ENCODE measurements around the gene TSGA10IP. TPM values are rescaled to one million over a fixed set of nuclear protein-coding genes. Genes with fewer than 3 reads are reported as not detected.
A peak's percentile ranks its signal among the peaks of the same experiment; 100 is the strongest.

The TSGA10IP gene
- total RNA-seq, 1 experiment from 2014 or later, result not detected

DNA sequence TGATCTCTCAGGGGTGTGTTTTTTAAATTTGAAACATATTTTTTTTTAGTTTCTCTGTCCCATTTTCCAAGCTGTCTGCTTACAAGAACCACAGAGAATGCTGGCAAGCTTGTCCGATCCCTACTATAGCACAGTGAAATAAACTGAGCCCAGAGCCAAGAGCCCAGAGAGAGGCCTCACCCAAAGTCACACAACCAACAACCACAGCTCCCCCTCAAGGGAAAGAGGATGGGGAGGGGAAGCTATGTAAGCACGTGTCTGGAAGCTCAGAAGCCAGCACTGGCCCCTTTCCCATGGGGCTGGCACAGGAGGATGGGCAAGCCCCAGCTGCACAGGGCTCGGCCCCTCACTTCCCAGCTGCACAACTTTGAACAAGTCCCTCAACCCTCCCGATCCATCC, 13.0 kb downstream of the TSGA10IP start:
- Histone ChIP-seq H3K4me3 (no peak overlapping the region), H3K27me3 (no peaks in the 10 kb centered on the region), H3K36me3 (peaks cover 5% of the 10 kb centered on the region), H3K9me3 (no peaks in the 10 kb centered on the region)
- no peak for DNase-seq

DNA sequence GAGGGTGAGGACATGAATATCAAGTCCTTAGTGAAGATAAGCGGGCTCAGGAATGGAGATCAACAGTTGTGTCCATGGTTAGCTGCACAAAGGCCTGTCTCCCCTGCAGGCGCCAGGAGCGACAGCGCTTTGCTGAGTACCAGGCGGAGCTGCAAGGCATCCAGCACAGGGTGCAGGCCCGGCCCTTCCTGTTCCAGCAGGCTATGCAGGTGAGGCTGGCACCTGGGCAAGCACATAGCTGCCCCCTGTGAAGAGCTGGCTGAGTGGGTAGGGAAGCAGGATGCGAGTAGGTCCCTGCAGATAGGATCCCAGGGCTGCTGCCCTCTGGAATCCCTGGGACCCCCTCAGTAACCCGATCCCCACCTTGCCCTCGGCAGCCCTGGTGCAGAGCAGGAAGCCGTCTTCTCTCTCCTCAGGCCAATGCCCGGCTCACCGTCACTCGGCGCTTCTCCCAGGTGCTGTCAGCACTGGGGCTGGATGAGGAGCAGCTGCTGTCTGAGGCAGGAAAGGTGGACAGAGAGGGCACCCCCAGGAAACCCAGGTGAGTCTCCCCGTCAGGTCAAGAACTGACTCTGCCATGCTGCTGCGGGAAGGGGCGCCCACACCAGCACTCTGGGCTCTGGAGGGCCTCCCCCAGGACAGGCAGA, 13.6 kb downstream of the TSGA10IP start:
- H3K4me3 ChIP-seq, result no peak overlapping the region
- H3K9me3 ChIP-seq, result no peaks in the 10 kb centered on the region
- no peaks in the 10 kb centered on the region for H3K27me3 ChIP-seq
- DNase-seq, result no peak
- H3K36me3 ChIP-seq, result peaks cover 11% of the 10 kb centered on the region

DNA sequence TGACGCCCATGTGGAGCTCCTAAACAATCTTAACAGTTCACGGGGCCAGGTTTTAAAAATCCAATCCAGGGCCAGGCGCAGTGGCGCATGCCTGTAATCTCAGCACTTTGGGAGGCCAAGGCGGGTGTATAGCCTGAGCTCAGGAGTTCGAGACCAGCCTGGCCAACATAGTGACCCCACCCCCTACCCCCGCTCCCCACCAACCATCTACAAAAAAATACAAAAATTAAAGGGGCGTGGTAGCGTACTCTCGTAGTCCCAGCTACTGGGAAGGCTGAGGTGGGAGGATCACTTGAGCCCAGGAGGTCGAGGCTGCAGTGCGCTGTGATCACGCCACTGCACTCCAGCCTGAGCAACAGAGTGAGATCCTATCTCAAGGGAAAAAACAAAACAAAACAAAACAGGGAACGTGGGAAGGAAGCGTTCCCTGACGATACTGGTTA, 15.6 kb downstream of the TSGA10IP start:
- Histone ChIP-seq H3K9me3 (no peaks in the 10 kb centered on the region), H3K4me3 (peak overlapping the region; percentile 87), H3K27me3 (no peaks in the 10 kb centered on the region), H3K36me3 (peaks cover 30% of the 10 kb centered on the region)
- no peak for DNase-seq

DNA sequence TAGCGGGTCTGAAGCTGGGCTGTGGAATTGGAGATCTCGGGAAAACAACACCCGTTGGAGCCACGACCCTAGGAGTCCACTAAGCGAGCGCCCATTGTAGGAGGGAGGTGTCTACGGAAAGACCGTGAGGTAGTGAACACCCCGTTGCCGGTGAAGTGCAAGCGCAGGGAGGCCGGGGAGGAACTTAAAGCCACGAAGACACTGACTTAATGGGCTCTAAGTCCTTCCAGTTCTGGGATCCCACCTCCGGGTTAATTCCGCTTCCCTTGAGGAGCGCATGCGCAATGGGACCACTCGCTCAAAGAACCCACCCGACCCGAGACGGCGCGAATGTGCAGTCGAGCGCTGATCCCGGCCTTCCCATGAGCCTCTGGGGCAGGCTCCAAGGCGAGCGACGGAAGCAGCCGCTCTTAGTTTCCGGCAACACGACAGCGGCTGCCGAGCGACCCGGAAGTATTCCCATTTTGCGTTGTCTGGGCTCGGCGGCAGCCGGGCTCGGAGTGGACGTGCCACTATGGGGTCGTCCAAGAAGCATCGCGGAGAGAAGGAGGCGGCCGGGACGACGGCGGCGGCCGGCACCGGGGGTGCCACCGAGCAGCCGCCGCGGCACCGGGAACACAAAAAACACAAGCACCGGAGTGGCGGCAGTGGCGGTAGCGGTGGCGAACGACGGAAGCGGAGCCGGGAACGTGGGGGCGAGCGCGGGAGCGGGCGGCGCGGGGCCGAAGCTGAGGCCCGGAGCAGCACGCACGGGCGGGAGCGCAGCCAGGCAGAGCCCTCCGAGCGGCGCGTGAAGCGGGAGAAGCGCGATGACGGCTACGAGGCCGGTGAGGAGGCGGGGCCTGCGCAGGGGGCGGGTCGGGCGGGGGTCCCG, 16.2 kb downstream of the TSGA10IP start, which contains the start of gene SART1:
SART1 (plus strand) TSS at position 468 of the 874 bp plus-strand sequence; CDS start at position 515, 47 bp downstream.
- DNase-seq, result peak; percentile 98
- peak within 1 kb of the TSS; percentile 87 for H3K4me3 ChIP-seq
- H3K9me3 ChIP-seq, result no peaks in the 10 kb centered on the region
- peaks cover 37% of the 10 kb centered on the region for H3K36me3 ChIP-seq
- no peaks in the 10 kb centered on the region for H3K27me3 ChIP-seq

DNA sequence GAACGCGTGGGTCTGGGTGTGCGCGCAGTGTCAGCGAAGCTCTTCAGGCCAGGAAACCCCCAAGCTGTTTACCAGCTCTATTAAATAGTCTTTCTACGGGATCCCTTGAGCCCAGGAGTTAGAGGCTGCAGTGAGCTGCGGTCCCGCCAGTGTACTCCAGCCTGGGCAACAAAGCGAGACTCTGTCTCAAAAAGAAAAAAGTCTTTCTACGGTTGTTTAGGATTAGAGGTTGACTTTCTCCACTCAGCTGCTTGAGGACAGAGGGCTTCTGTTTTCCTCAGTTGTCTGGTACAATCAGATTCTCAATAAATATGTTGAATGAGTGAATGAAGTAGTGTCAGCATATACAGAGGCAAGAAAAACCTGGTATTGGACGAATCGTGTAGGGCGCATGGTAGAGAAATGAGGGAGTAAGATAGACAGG, 16.9 kb downstream of the TSGA10IP start:
- Histone ChIP-seq H3K9me3 (no peaks in the 10 kb centered on the region), H3K4me3 (peak overlapping the region; percentile 87), H3K36me3 (peaks cover 43% of the 10 kb centered on the region), H3K27me3 (no peaks in the 10 kb centered on the region)
- no peak for DNase-seq

DNA sequence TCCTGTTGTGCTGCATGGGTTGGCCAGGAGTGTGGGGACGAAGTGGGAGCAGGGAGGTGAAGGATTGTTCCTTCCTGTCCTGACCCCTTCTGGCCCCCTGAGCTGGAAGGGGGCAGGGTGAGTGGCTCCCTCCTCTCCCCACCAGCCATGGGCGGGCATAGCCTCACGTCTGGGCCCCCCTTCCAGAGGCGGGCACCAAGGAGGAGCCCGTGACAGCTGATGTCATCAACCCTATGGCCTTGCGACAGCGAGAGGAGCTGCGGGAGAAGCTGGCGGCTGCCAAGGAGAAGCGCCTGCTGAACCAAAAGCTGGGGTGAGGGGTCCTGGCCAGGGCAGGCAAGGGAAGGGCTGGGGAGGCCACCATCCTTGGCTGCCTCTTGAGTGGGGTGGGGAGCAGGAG, 19.6 kb downstream of the TSGA10IP start:
- Histone ChIP-seq H3K4me3 (no peak overlapping the region), H3K9me3 (no peaks in the 10 kb centered on the region), H3K36me3 (peaks cover 60% of the 10 kb centered on the region), H3K27me3 (no peaks in the 10 kb centered on the region)
- no peak for DNase-seq

DNA sequence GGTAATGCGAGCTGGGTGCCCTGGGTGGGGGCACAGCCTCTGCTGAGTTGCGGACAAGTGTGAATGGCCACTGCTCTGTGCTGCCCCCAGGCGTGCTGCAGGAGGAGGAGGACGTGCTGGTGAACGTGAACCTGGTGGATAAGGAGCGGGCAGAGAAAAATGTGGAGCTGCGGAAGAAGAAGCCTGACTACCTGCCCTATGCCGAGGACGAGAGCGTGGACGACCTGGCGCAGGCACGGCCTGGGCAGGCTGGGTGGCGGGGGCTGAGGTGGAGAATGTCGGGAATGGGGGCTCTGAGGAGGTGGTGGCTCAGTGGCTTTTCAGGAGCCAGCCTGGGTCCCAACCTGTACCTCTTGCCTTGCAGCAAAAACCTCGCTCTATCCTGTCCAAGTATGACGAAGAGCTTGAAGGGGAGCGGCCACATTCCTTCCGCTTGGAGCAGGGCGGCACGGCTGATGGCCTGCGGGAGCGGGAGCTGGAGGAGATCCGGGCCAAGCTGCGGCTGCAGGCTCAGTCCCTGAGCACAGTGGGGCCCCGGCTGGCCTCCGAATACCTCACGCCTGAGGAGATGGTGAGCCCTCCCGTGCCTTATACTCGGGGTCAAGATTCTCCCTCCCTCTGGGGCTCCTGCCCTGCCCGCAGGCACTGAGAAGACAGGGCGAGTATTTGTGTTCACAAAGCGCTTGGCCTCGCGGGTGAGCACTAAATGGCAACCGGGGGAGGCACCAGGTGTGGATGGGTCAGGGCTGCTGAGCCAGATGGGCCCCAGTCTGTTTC, 20.9 kb downstream of the TSGA10IP start:
- H3K36me3 ChIP-seq, result peaks cover 60% of the 10 kb centered on the region

DNA sequence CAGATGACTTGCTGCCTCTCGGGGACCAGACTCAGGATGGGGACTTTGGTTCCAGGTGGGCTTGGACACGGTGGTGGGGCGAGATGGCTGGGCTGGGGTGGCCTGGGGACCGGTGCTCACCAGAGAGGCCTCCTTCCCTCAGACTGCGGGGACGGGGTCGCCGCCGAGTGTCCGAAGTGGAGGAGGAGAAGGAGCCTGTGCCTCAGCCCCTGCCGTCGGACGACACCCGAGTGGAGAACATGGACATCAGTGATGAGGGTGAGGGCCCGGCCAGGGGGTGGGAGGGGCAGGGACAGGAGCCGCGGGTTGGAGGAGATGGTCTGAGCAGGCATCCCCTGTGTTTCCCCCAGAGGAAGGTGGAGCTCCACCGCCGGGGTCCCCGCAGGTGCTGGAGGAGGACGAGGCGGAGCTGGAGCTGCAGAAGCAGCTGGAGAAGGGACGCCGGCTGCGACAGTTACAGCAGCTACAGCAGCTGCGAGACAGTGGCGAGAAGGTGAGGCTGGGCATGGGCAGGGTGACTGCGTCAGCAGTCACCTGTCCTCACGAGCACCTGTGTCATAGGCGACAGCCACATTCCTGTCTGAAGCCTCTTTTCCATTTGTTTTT, 22.2 kb downstream of the TSGA10IP start:
- no peak for DNase-seq
- peaks cover 63% of the 10 kb centered on the region for H3K36me3 ChIP-seq
- no peaks in the 10 kb centered on the region for H3K27me3 ChIP-seq
- H3K4me3 ChIP-seq, result no peak overlapping the region
- H3K9me3 ChIP-seq, result no peaks in the 10 kb centered on the region

More for the DNA sequence above, 20.9 kb downstream of the TSGA10IP start:
- no peak overlapping the region for H3K4me3 ChIP-seq
- no peak for DNase-seq
- H3K9me3 ChIP-seq, result no peaks in the 10 kb centered on the region
- H3K27me3 ChIP-seq, result no peaks in the 10 kb centered on the region

DNA sequence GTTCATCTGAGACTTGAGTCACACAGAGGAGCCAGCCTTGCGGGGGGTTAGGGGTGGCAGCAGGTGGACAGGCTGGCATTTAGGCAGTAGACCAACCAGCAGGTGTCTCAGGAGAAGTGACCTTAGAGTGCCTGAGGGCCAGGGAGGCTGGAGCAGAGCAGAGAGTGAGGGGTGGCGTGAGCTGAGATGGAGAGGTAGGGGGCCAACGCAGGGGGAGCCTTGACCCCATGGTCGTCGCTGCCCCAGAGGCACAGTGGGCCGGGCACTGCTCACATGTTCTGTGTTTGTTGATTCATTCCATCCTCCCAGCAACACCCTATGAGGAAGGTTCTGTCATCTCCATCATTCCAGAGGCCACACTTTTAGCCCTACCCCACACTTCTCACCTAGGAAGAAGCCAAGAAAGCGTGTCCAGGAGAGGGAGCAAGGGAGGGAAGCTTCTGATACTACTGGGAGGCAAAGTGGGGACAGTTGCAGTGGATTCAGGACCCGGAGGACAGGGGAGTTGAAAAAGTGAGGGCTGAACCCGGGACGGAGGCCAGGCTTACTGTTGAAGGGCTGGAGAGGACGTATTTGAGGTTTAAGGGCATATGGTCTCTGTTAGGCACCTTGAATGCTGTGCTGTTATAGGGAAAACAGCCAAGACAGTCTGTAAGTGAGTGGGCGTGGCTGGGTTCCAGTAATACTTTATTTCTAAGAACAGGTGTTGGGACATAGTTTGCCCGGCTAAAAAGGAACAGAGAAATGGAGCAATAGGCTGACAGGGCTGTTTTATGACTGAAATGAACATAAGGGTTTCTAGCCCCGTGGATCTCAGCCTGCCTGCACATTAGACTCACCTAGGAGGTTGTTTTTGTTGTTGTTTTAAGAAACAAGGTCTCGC, 23.6 kb downstream of the TSGA10IP start:
- no peak for DNase-seq
- H3K27me3 ChIP-seq, result no peaks in the 10 kb centered on the region
- H3K36me3 ChIP-seq, result peaks cover 58% of the 10 kb centered on the region
- H3K4me3 ChIP-seq, result no peak overlapping the region
- H3K9me3 ChIP-seq, result no peaks in the 10 kb centered on the region

DNA sequence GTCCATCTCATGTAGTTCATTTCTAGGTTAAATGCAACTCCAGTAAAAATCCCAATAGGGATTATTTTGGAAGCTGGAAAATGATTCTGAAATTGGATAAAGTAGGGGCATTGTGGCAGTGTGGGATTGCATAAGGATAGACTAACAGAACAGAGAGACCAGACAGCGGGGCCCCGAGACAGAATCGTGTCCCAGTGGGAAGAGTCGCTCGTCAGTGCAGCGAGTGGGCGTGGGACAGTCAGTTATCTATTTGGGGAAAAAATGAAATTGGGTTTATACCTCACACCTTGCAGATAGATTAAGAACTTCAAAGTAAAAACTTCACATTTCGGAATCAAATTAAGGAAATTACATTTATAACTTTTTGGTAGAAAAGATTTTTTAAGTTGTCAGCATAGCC, 26.8 kb downstream of the TSGA10IP start:
- Histone ChIP-seq H3K36me3 (peaks cover 28% of the 10 kb centered on the region), H3K4me3 (no peak overlapping the region), H3K27me3 (no peaks in the 10 kb centered on the region), H3K9me3 (no peaks in the 10 kb centered on the region)
- DNase-seq, result no peak

DNA sequence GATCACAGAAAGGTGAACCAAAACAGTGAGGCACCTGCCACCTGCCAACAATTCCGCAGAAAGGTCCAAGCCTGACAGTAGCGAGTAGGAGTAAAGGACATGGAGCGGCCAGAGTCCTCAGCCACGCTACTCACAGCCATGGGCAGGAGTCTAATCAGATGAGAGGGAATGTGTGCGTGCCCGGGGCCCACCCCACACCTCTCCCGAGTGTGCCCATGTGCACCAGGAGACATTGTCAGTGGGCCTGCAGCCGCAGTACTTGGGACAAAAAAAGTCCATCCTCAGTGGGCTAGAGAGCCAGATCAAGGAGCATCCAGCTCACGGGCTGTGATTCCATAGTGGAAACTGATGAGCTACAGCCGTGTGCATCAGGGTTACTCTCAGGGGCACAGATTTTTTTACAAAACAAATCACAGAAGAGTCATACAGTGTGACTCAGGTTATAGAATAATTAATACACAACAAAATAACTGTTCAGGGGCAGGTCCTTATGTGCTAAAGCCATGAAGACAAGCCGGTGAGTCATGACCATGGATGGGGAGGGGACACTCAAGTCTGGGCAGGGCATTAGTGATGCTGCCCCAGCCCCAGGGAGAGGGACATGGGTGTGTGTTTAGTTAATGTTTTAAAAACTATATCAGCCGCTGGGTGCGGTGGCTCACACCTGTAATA, 28.3 kb downstream of the TSGA10IP start:
- Histone ChIP-seq H3K36me3 (peaks cover 29% of the 10 kb centered on the region), H3K27me3 (no peaks in the 10 kb centered on the region), H3K9me3 (no peaks in the 10 kb centered on the region), H3K4me3 (no peak overlapping the region)
- peak; percentile 48 for DNase-seq

DNA sequence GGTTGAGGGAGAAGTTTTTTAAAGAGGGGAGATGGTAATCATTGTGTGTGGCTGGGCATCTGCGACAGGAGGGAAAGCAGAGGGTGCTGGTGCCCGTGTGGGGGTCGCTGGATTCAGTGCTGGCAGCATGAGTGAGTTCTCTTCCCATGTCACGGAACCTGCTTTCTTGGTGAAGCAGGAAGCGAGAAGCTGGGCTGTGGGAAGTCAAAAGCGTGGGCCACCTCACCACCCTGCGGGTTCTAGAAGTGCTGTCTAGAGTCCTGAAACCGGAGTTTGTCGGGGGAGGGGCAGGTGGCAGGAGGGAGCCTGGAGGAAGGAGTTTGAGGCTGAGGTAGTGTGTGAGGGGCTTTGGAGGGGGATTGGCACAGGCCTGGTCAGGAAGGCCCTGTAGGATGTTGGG, 30.5 kb downstream of the TSGA10IP start:
- H3K27me3 ChIP-seq, result no peaks in the 10 kb centered on the region
- H3K36me3 ChIP-seq, result peaks cover 21% of the 10 kb centered on the region
- no peaks in the 10 kb centered on the region for H3K9me3 ChIP-seq
- no peak for DNase-seq
- no peak overlapping the region for H3K4me3 ChIP-seq

DNA sequence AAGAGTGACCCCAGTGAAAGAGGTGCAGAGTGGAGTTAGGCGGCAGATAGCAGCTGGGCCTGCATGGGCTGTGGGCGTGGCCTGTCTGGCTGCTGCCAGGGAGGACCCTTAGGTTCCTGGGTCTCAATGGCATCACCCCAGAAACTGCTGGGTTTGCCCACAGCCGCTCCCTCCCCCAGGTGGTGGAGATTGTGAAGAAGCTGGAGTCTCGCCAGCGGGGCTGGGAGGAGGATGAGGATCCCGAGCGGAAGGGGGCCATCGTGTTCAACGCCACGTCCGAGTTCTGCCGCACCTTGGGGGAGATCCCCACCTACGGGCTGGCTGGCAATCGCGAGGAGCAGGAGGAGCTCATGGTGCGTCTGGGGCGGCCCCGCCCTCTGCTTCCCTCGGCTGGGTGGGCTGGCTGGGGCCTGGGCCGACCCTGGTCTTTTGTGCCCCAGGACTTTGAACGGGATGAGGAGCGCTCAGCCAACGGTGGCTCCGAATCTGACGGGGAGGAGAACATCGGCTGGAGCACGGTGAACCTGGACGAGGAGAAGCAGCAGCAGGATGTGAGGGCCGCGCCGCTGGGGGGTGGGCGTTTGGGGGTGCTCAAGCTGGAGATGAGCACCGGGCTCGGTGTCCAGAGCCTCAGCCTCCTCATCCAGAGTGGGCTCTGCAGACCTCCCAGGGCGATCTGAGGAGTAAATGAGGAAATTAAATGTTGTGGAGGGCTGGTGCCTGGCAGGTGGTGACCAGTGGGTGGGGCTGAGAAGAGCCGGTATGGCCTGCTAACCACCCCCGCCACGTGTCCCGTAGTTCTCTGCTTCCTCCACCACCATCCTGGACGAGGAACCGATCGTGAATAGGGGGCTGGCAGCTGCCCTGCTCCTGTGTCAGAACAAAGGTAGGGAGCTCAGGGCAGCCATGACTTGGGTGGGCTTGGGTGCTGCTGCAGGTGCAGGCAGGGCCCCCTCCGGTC, 31.2 kb downstream of the TSGA10IP start:
- no peak overlapping the region for H3K4me3 ChIP-seq
- H3K36me3 ChIP-seq, result peaks cover 21% of the 10 kb centered on the region
- no peaks in the 10 kb centered on the region for H3K9me3 ChIP-seq
- no peak for DNase-seq
- H3K27me3 ChIP-seq, result no peaks in the 10 kb centered on the region

DNA sequence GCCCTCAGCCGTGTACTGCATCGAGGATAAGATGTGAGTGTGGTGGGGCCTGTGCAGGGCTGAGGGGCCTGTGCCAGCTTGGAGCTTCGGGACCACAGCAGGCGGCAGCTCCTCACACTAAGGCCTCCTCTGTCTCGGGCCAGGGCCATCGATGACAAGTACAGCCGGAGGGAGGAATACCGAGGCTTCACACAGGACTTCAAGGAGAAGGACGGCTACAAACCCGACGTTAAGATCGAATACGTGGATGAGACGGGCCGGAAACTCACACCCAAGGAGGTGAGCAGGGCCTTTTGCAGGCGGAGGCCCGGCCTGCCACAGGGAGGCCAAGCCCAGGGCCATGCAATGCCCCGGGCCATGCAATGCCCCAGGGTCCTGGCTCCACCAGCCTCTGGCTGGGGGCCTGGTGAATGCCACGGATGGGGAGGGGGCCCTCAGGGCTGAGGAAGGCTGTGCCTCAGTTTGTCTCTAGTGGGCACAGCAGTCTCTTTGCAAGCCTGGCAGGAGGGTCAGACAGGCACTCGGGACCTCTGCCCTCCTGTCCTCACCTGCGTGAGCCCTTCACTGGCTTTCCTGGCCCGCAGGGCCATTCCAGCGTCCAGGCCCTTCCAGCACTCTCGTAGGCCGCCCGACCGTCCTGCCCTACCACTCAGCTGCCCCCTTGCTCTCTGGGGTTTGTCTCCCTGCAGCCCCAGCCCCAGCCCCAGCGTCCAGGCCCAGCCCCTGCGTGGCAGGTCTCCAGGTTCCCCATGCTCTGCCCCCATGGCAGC, 32.5 kb downstream of the TSGA10IP start:
- Histone ChIP-seq H3K9me3 (no peaks in the 10 kb centered on the region), H3K36me3 (peaks cover 19% of the 10 kb centered on the region), H3K4me3 (no peak overlapping the region), H3K27me3 (no peaks in the 10 kb centered on the region)
- no peak for DNase-seq

Measured in MG63 (cell line).